H9 (cell line): ENCODE data around the gene DCUN1D2. TPM values are rescaled to one million over a fixed set of nuclear protein-coding genes. Genes with fewer than 3 reads are reported as not detected.

Experiments
- DNase-seq: peaks from one replicate; pipeline ENCODE4 v3.0.0-alpha.2; 2017
- H2AFZ ChIP-seq: one replicate; pipeline ENCODE4 v1.6.1; 2013; ENCODE audit warnings: mild to moderate bottlenecking, low read length, control low read depth, moderate library complexity
- H2AK5ac ChIP-seq: 2 replicates; pipeline ENCODE4 v1.6.1; 2013; ENCODE audit warnings: low read length, control low read depth, mixed read lengths; ENCODE audit not compliant: insufficient read length
- H2BK120ac ChIP-seq: one replicate; pipeline ENCODE4 v1.6.1; 2013; ENCODE audit warnings: low read depth, mild to moderate bottlenecking, low read length, control low read depth, inconsistent platforms; ENCODE audit not compliant: poor library complexity, severe bottlenecking
- H2BK12ac ChIP-seq: 2 replicates; pipeline ENCODE4 v1.6.1; 2013; ENCODE audit warnings: low read length, control low read depth, mixed read lengths, low read depth; ENCODE audit not compliant: insufficient read length
- H2BK15ac ChIP-seq: 2 replicates; pipeline ENCODE4 v1.6.1; 2013; ENCODE audit warnings: low read depth, low read length, control low read depth
- H2BK20ac ChIP-seq: one replicate; pipeline ENCODE4 v1.6.1; 2013; ENCODE audit warnings: low read depth, mild to moderate bottlenecking, low read length, control low read depth, inconsistent platforms; ENCODE audit not compliant: poor library complexity, severe bottlenecking
- H2BK5ac ChIP-seq: 2 replicates; pipeline ENCODE4 v1.6.1; 2013; ENCODE audit warnings: low read length, control low read depth, mixed read lengths; ENCODE audit not compliant: insufficient read length
- H3K14ac ChIP-seq: 2 replicates; pipeline ENCODE4 v1.6.1; 2013; ENCODE audit warnings: low read length, control low read depth; ENCODE audit not compliant: insufficient read depth
- H3K18ac ChIP-seq: 2 replicates; pipeline ENCODE4 v1.6.1; 2013; ENCODE audit warnings: low read depth, mild to moderate bottlenecking, mixed read lengths, low read length, control low read depth; ENCODE audit not compliant: insufficient read length
- H3K23ac ChIP-seq: 2 replicates; pipeline ENCODE4 v1.6.1; 2013; ENCODE audit warnings: low read length, control low read depth, mixed read lengths, low read depth; ENCODE audit not compliant: insufficient read length
- H3K23me2 ChIP-seq: 2 replicates; pipeline ENCODE4 v1.6.1; 2013; ENCODE audit warnings: low read depth, mild to moderate bottlenecking, mixed read lengths, low read length, control low read depth; ENCODE audit not compliant: insufficient read length, poor library complexity, severe bottlenecking
- H3K27ac ChIP-seq: 2 replicates; pipeline ENCODE4 v1.5.1; 2013; ENCODE audit warnings: low read length, control low read depth, mixed read lengths, low read depth; ENCODE audit not compliant: insufficient read length
- H3K27me3 ChIP-seq: 2 replicates; pipeline ENCODE4 v1.6.1; 2013; ENCODE audit warnings: low read length, control low read depth, inconsistent platforms; ENCODE audit not compliant: insufficient read depth
- H3K4ac ChIP-seq: 2 replicates; pipeline ENCODE4 v1.6.1; 2013; ENCODE audit warnings: low read depth, mild to moderate bottlenecking, control low read depth, inconsistent platforms, low read length, moderate library complexity
- H3K4me1 ChIP-seq: 2 replicates; pipeline ENCODE4 v1.6.1; 2013; ENCODE audit warnings: low read length, control low read depth, inconsistent platforms; ENCODE audit not compliant: insufficient read depth
- H3K4me2 ChIP-seq: 2 replicates; pipeline ENCODE4 v1.6.1; 2013; ENCODE audit warnings: low read length, control low read depth, mixed read lengths; ENCODE audit not compliant: insufficient read length, insufficient read depth
- H3K56ac ChIP-seq: 2 replicates; pipeline ENCODE4 v1.6.1; 2013; ENCODE audit warnings: low read depth, mild to moderate bottlenecking, mixed read lengths, low read length, control low read depth; ENCODE audit not compliant: insufficient read length
- H3K79me1 ChIP-seq: 2 replicates; pipeline ENCODE4 v1.6.1; 2013; ENCODE audit warnings: low read depth, mild to moderate bottlenecking, moderate library complexity, low read length, control low read depth, inconsistent platforms; ENCODE audit not compliant: insufficient read depth, poor library complexity, severe bottlenecking
- H3K79me2 ChIP-seq: 2 replicates; pipeline ENCODE4 v1.6.1; 2013; ENCODE audit warnings: low read length, control low read depth, inconsistent platforms; ENCODE audit not compliant: insufficient read depth
- H3K9ac ChIP-seq: 2 replicates; pipeline ENCODE4 v1.6.1; 2013; ENCODE audit warnings: low read length, control low read depth, mixed read lengths; ENCODE audit not compliant: insufficient read length; ENCODE audit errors: extremely low read depth
- H3K9me3 ChIP-seq: one replicate; pipeline ENCODE4 v1.6.1; 2013; ENCODE audit warnings: low read depth, low read length, inconsistent platforms; ENCODE audit not compliant: control insufficient read depth
- H3T11ph ChIP-seq: one replicate; pipeline ENCODE4 v1.6.1; 2013; ENCODE audit warnings: mild to moderate bottlenecking, low read length, control low read depth, inconsistent platforms
- H4K20me1 ChIP-seq: one replicate; pipeline ENCODE4 v1.6.1; 2013; ENCODE audit not compliant: control insufficient read depth, insufficient read length, insufficient read depth
- H4K5ac ChIP-seq: 2 replicates; pipeline ENCODE4 v1.6.1; 2013; ENCODE audit warnings: low read depth, mild to moderate bottlenecking, mixed read lengths, low read length, control low read depth; ENCODE audit not compliant: insufficient read length
- H4K8ac ChIP-seq: replicated peaks from 2 replicates; pipeline ENCODE4 v1.6.1; 2013; ENCODE audit warnings: low read length, control low read depth, mixed read lengths, low read depth; ENCODE audit not compliant: insufficient read length
- H4K91ac ChIP-seq: 2 replicates; pipeline ENCODE4 v1.6.1; 2013; ENCODE audit warnings: low read depth, mild to moderate bottlenecking, moderate library complexity, mixed read lengths, low read length, control low read depth; ENCODE audit not compliant: insufficient read length
- H3K27ac Mint-ChIP-seq, 3 experiments: 2 replicates in 2 of 3; 3 replicates in 1 of 3; pipeline ENCODE4 v1.8.0; 2020 to 2021; ENCODE audit warnings: mixed read lengths in 3 of 3, mild to moderate bottlenecking in 1 of 3, moderate library complexity in 1 of 3
- H3K27me3 Mint-ChIP-seq: 2 replicates; pipeline ENCODE4 v1.8.0; 2021; ENCODE audit warnings: low read depth, mild to moderate bottlenecking, moderate library complexity, mixed read lengths
- H3K36me3 Mint-ChIP-seq, 3 experiments: 2 replicates in 2 of 3; 3 replicates in 1 of 3; pipeline ENCODE4 v1.8.0; 2020 to 2021; ENCODE audit warnings: low read depth in 3 of 3, mixed read lengths in 3 of 3; ENCODE audit not compliant: insufficient read depth in 1 of 3
- H3K4me1 Mint-ChIP-seq, 2 experiments: 2 replicates each; pipeline ENCODE4 v1.8.0; 2020; ENCODE audit warnings: mixed read lengths in 2 of 2
- H3K4me3 Mint-ChIP-seq, 2 experiments: 2 replicates in 1 of 2; 3 replicates in 1 of 2; pipeline ENCODE4 v1.8.0; 2020 to 2021; ENCODE audit warnings: mild to moderate bottlenecking in 2 of 2, mixed read lengths in 2 of 2, moderate library complexity in 1 of 2
- H3K9me3 Mint-ChIP-seq, 2 experiments: 2 replicates in 1 of 2; 3 replicates in 1 of 2; pipeline ENCODE4 v1.8.0; 2020; ENCODE audit warnings: mild to moderate bottlenecking in 2 of 2, mixed read lengths in 2 of 2, moderate library complexity in 1 of 2
- CTCF ChIP-seq: fragments of 200-600 bp; sonication (generic); conservative IDR thresholded peaks from 3 replicates; pipeline ENCODE4 v1.8.0; 2021; ENCODE audit warnings: antibody characterized with exemption, mild to moderate bottlenecking
- WGBS: extraction: QIAGEN DNeasy Blood & Tissue Kit; methylation state at CpG from one replicate; pipeline ENCODE4 v1.1.7; 2013; ENCODE audit warnings: missing lambda C conversion rate, low lambda C conversion rate, mixed read lengths; ENCODE audit not compliant: insufficient read length; ENCODE audit errors: extremely low coverage; 5-methylcytosine and 5-hydroxymethylcytosine counted together
- total RNA-seq: library from RNA; stranded (reverse); gene quantifications from 2 replicates; pipeline ENCODE4 v1.2.1, GENCODE V29; 2021

Gene DCUN1D2
- total RNA-seq, 1 experiment from 2014 or later: 36.8 TPM

GRCh38 chr13:113458253-113459065 lies 32.1 kb downstream of the DCUN1D2 start:
- WGBS: no CpG with 5 or more reads among the region's 23 CpGs
- Histone ChIP-seq H3K79me1 (no peaks in the 10 kb centered on the region), H3K23ac (no peak overlapping the region), H2AK5ac (no peak overlapping the region), H2BK12ac (no peak overlapping the region), H3K23me2 (no peaks in the 10 kb centered on the region), H2AFZ (no peak overlapping the region), H3K18ac (no peak overlapping the region), H3K27ac (no peak overlapping the region), H4K8ac (no peak overlapping the region), H3K14ac (no peak overlapping the region), H3K56ac (no peak overlapping the region), H3K4me1 (no peaks in the 10 kb centered on the region), H3K9me3 (no peaks in the 10 kb centered on the region), H4K91ac (no peak overlapping the region), H3K9ac (no peak overlapping the region), H3K4ac (no peak overlapping the region), H2BK120ac (no peak overlapping the region), H3K27me3 (no peaks in the 10 kb centered on the region), H4K5ac (no peak overlapping the region), H2BK20ac (no peak overlapping the region), H2BK5ac (no peak overlapping the region), H3K79me2 (no peaks in the 10 kb centered on the region), H3K4me2 (no peak overlapping the region), H3T11ph (no peak overlapping the region), H4K20me1 (no peaks in the 10 kb centered on the region), H2BK15ac (no peak overlapping the region)
- Mint-ChIP-seq H3K27ac (peak overlapping the region; percentile 65 to 85 (median 73); a peak in 5 of 7 replicates), H3K36me3 (peaks cover 41 to 88% (median 85%) of the 10 kb centered on the region in 3 experiments), H3K4me3 (no peak overlapping the region), H3K9me3 (no peaks in the 10 kb centered on the region), H3K27me3 (no peaks in the 10 kb centered on the region; the same call in 1 of the 2 replicates), H3K4me1 (peaks cover 4 to 5% of the 10 kb centered on the region in 2 experiments; a peak in 3 of 4 replicates)
- DNase-seq: peak; percentile 53
- peak; percentile 41; the same call in 2 of the 3 replicates for TF ChIP-seq CTCF
